ENCODE measurements around the gene BANF2.

- no peak for TF ChIP-seq POLR2A (IDR thresholded peaks at IDR 0.05)
- no peak for TF ChIP-seq CTCF (IDR thresholded peaks at IDR 0.05)
- TF ChIP-seq POLR2AphosphoS5 (IDR thresholded peaks at IDR 0.05): no peak
These were observed 21.5 kb upstream of the BANF2 start for GRCh38 chr20:17678295-17678694.

Measured in suprapubic skin (tissue), 4 donors.